ENCODE results near the gene PPL. TPM values are rescaled to one million over a fixed set of nuclear protein-coding genes. Genes with fewer than 3 reads are reported as not detected.

Gene PPL
- total and polyA plus RNA-seq, 2 of the 8 experiments (the other 6 are each of a cell fraction or from before 2014, with no cell fraction given) = 11.3 to 29.5 TPM

DNA sequence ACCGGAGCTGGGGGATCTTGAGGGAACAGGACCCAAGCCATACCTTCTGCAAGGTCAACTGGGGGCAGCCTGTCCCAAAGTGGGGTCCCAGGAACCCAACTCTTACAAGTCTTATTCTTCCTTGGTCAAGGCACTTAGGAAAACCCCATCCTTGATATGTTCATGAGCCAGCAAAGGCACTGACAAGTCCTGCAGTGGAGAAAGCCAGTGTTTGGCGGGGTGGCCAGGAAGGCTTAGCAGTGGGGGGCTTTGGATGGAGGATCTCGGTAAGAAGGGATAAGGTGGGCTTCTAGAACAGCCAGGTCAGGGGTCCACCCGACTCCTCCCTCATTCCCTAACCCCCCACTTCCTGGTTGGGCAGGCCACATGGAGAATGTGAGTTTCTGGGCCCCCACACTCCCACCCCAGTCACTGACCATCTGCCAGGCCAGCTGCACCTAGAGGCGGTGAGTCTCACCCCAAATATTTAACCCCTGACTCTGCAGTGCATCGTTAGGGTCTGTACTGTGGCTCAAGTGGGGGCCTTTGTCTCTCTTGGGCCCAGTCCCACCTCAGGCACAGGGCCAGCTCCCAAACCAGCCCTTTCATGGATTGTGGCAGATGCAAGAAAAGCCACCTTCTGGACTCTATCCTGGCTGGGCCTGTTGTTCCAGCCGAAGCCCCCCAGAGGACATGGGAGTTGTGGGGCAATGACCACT lies 22.3 kb downstream of the PPL start:
- Histone ChIP-seq H3K4ac (replicated peaks; ENCODE audit: insufficient read length, low read depth, low read length) (no peak overlapping the region), H4K5ac (ENCODE audit: insufficient read length, low read depth, low read length) (no peak overlapping the region), H2BK12ac (ENCODE audit: low read depth, low read length) (no peak overlapping the region), H3K18ac (ENCODE audit: extremely low read depth, low read length) (no peak overlapping the region; the same call in 1 of the 2 replicates), H2AFZ (ENCODE audit: low read length) (no peak overlapping the region), H4K91ac (replicated peaks; ENCODE audit: insufficient read length, low read length) (no peak overlapping the region), H3K56ac (replicated peaks; ENCODE audit: insufficient read length, low read depth, low read length) (no peak overlapping the region), H3K23me2 (ENCODE audit: low read depth, low read length) (no peaks in the 10 kb centered on the region), H3K79me2 (ENCODE audit: control insufficient read depth in 1 of 2, insufficient read depth in 2 of 2, low read length in 2 of 2) (no peaks in the 10 kb centered on the region), H3K14ac (ENCODE audit: insufficient read length) (no peak overlapping the region), H4K8ac (ENCODE audit: extremely low read depth, insufficient read depth, low read length) (no peak overlapping the region), H3K9me3 (ENCODE audit: insufficient read depth in 2 of 2, low read depth in 1 of 2, low read length in 1 of 2) (no peaks in the 10 kb centered on the region), H2BK120ac (replicated peaks; ENCODE audit: low read depth, low read length) (no peak overlapping the region), H2AK5ac (ENCODE audit: low read depth, low read length) (no peak overlapping the region), H2BK20ac (ENCODE audit: low read length) (no peak overlapping the region), H3K23ac (ENCODE audit: insufficient read length) (no peak overlapping the region), H3K9ac (replicated peaks in 1 of 4; ENCODE audit: extremely low read depth in 1 of 4, low read depth in 3 of 4, low read length in 3 of 4) (no peak overlapping the region), H2BK15ac (ENCODE audit: low read length) (no peak overlapping the region), H3K4me2 (ENCODE audit: insufficient read depth in 1 of 2, low read depth in 2 of 2, low read length in 2 of 2) (no peak overlapping the region), H2BK5ac (ENCODE audit: low read depth, low read length) (no peak overlapping the region; the same call in 1 of the 2 replicates), H3K4me3 (ENCODE audit: extremely low read depth in 1 of 4, insufficient read depth in 2 of 4, low read depth in 3 of 4, low read length in 4 of 4) (no peak overlapping the region), H3K27me3 (replicated peaks in 1 of 4; ENCODE audit: control insufficient read depth in 3 of 4, extremely low read depth in 1 of 4, insufficient read depth in 3 of 4, low read length in 3 of 4) (no peaks in the 10 kb centered on the region), H3K36me3 (ENCODE audit: control insufficient read depth in 2 of 4, insufficient read depth in 4 of 4, low read length in 3 of 4) (no peaks in the 10 kb centered on the region), H3K27ac (ENCODE audit: low read depth, low read length) (no peak overlapping the region), H3K4me1 (replicated peaks in 1 of 4; ENCODE audit: control insufficient read depth in 3 of 4, insufficient read depth in 4 of 4, low read length in 3 of 4) (peaks cover 0 to 8% (median 4%) of the 10 kb centered on the region in 4 experiments; a peak in 5 of 7 replicates), H3K79me1 (ENCODE audit: low read depth, low read length) (peaks cover 3% of the 10 kb centered on the region; the same call in 1 of the 2 replicates), H4K20me1 (replicated peaks in 1 of 2; ENCODE audit: control insufficient read depth in 1 of 2, insufficient read depth in 2 of 2, low read length in 2 of 2) (peaks cover 0 to 1% of the 10 kb centered on the region in 2 experiments)
- CTCF ChIA-PET (ENCODE audit: partially characterized antibody) = interaction anchor here (0.7 to 1.7 kb wide), 5 partner anchors 10 to 41 kb away, joined by 3 to 6 read pairs (median 4); no protein-coding TSS in a partner anchor
- DNase-seq (ENCODE audit: low read depth in 1 of 2, low spot score in 2 of 2) (no peak), FAIRE-seq (no peak)
- POLR2A ChIA-PET (ENCODE audit: partially characterized antibody) = interaction anchor here (0.7 to 1.5 kb wide), 4 partner anchors 8 to 20 kb away, joined by 3 read pairs; no protein-coding TSS in a partner anchor
- 83% methylated on average over 7 of the region's 7 CpGs; no CpG with 5 or more reads in 1 of the 2 experiments for WGBS, 2 experiments (ENCODE audit: extremely low coverage in 1 of 2, insufficient coverage in 1 of 2, insufficient read length in 1 of 2, insufficient replicate concordance in 2 of 2, low coverage in 1 of 2, low lambda C conversion rate in 2 of 2, missing lambda C conversion rate in 1 of 2)
- no peak for TF ChIP-seq CTBP2 (IDR thresholded peaks at IDR 0.05; ENCODE audit: borderline replicate concordance, insufficient read depth, insufficient read length, low read length)

Data from H1 (cell line).